Hematopoietic multipotent progenitor cell treated with erythropoietin and hydrocortisone succinate and interleukin-3 and kit ligand, for 4 days (in vitro differentiated cells): ENCODE measurements around the gene AP3B1.
A peak's percentile ranks its signal among the peaks of the same experiment; 100 is the strongest.
"Not testable (repeated sequence)": the region's sequence is repeated elsewhere in the genome, so short reads cannot be mapped to it uniquely, and the experiment has no call there.

ENCODE experiments used
- DNase-seq: peaks from one replicate; pipeline ENCODE4 v3.0.0-alpha.2; 2015

Gene AP3B1

GRCh38 chr5:78133423-78133822 is 161.1 kb downstream of the AP3B1 start:
- no peak for DNase-seq

- no peak for DNase-seq
These were observed 162.0 kb downstream of the AP3B1 start for GRCh38 chr5:78132507-78132906.

- DNase-seq: no peak
These were observed 164.9 kb downstream of the AP3B1 start for GRCh38 chr5:78129597-78129996.

GRCh38 chr5:78127875-78128274 is 166.6 kb downstream of the AP3B1 start:
- peak; percentile 22 for DNase-seq

- DNase-seq: no peak
These were observed 168.0 kb downstream of the AP3B1 start for GRCh38 chr5:78126536-78126935.

GRCh38 chr5:78116167-78116566 is 178.3 kb downstream of the AP3B1 start:
- DNase-seq: no peak

- DNase-seq: no peak
These were observed 180.7 kb downstream of the AP3B1 start for GRCh38 chr5:78113689-78114264.

GRCh38 chr5:78112931-78113330 is 181.6 kb downstream of the AP3B1 start:
- DNase-seq: no peak

- no peak for DNase-seq
These were observed 184.6 kb downstream of the AP3B1 start for GRCh38 chr5:78109891-78110324.

- peak; percentile 5 for DNase-seq
These were observed 185.9 kb downstream of the AP3B1 start for GRCh38 chr5:78108564-78108963.

- DNase-seq: no peak
These were observed 191.1 kb downstream of the AP3B1 start for GRCh38 chr5:78103232-78103918.

- DNase-seq: no peak
These were observed 192.0 kb downstream of the AP3B1 start for GRCh38 chr5:78102500-78102899.

GRCh38 chr5:78095125-78095524 is 199.4 kb downstream of the AP3B1 start:
- DNase-seq: no peak

- DNase-seq: no peak
These were observed 204.5 kb downstream of the AP3B1 start for GRCh38 chr5:78090002-78090401.

GRCh38 chr5:78078858-78079257 is 215.6 kb downstream of the AP3B1 start:
- no peak for DNase-seq

- DNase-seq: no peak
These were observed 217.0 kb downstream of the AP3B1 start for GRCh38 chr5:78077369-78078068.

- DNase-seq: peak; percentile 12
These were observed 218.1 kb downstream of the AP3B1 start for GRCh38 chr5:78076351-78076750.

- no peak for DNase-seq
These were observed 219.2 kb downstream of the AP3B1 start for GRCh38 chr5:78075301-78075700.

GRCh38 chr5:78070691-78071090 is 223.8 kb downstream of the AP3B1 start:
- DNase-seq: peak; percentile 27

- not testable (repeated sequence) for DNase-seq
These were observed 226.9 kb downstream of the AP3B1 start for GRCh38 chr5:78067581-78067980.

- not testable (repeated sequence) for DNase-seq
These were observed 227.8 kb downstream of the AP3B1 start for GRCh38 chr5:78066722-78067121.

GRCh38 chr5:78065663-78066062 is 228.8 kb downstream of the AP3B1 start:
- DNase-seq: no peak

GRCh38 chr5:78064941-78065472 is 229.5 kb downstream of the AP3B1 start:
- peak; percentile 76 for DNase-seq

- DNase-seq: no peak
These were observed 231.0 kb downstream of the AP3B1 start for GRCh38 chr5:78063495-78063894.
